Activated naive CD8-positive, alpha-beta T cell treated with anti-CD3 and anti-CD28 coated beads for 36 hours (primary cell): ENCODE data around the gene PSMB3. TPM values are rescaled to one million over a fixed set of nuclear protein-coding genes. Genes with fewer than 3 reads are reported as not detected.
A peak's percentile ranks its signal among the peaks of the same experiment; 100 is the strongest.

ENCODE experiments used
- DNase-seq: peaks from one replicate; pipeline ENCODE4 v3.0.0; 2021
- H3K27ac Mint-ChIP-seq: one replicate; pipeline ENCODE4 v1.8.0; 2022; ENCODE audit warnings: mild to moderate bottlenecking, moderate library complexity, mixed read lengths
- H3K27me3 Mint-ChIP-seq: one replicate; pipeline ENCODE4 v1.8.0; 2022; ENCODE audit warnings: mild to moderate bottlenecking, mixed read lengths
- H3K36me3 Mint-ChIP-seq: one replicate; pipeline ENCODE4 v1.8.0; 2021; ENCODE audit warnings: mild to moderate bottlenecking, mixed read lengths
- H3K4me1 Mint-ChIP-seq: one replicate; pipeline ENCODE4 v1.8.0; 2021; ENCODE audit warnings: mixed read lengths
- H3K4me3 Mint-ChIP-seq: one replicate; pipeline ENCODE4 v1.8.0; 2022; ENCODE audit warnings: mild to moderate bottlenecking, moderate library complexity, mixed read lengths
- H3K9me3 Mint-ChIP-seq: one replicate; pipeline ENCODE4 v1.8.0; 2022; ENCODE audit warnings: mixed read lengths
- total RNA-seq, 2 experiments: library from RNA; stranded (reverse); gene quantifications; one replicate each; pipeline ENCODE4 v1.2.3, GENCODE V29; 2021

Gene PSMB3
- total RNA-seq, 2 experiments from 2014 or later: 284 to 288 TPM

DNA sequence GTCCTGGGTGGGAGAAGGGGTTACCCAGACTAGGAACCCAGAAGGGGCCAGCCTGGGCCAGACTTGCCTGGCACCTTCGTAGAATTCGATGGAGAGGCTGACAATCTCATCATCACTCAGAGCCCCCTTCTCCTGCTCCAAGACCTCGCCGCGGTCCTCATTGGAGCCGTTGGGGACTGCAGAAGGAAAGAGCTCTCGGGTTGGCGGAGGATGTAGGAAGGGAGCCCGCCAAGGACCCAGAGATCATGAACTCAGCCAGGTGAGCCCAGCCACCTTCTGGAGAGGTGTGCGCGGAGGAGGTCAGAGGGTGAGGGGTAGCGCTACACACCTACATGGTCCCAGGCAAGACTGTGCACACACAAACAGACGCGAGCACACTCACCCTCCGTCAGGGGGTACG, 13.9 kb upstream of the PSMB3 start:
- Mint-ChIP-seq H3K27me3 (peaks cover 1% of the 10 kb centered on the region), H3K9me3 (no peaks in the 10 kb centered on the region), H3K4me3 (no peak overlapping the region), H3K4me1 (peaks cover 17% of the 10 kb centered on the region), H3K36me3 (no peaks in the 10 kb centered on the region), H3K27ac (no peak overlapping the region)
- DNase-seq: no peak

DNA sequence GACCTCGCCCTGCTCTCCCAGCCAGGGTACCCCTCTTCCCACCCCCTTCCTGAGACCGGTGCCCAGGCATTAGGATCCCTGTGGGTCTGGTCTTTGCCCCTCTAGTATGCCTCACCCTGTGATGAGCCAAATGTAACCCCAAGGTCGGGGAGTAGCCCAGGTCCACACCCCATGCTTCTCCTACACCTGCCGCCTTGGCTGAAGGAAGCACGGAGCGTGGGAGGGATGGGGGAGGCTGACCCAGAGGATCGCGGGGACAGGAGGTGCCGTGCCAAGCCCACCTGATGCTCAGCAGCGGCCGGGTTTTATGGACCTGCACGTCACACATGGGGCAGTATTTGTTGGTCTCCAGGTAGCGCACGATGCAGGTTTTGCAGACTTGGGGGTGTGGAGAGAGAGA, 13.2 kb upstream of the PSMB3 start:
- no peak for DNase-seq
- peaks cover 10% of the 10 kb centered on the region for H3K4me1 Mint-ChIP-seq
- no peak overlapping the region for H3K4me3 Mint-ChIP-seq
- peaks cover 7% of the 10 kb centered on the region for H3K27me3 Mint-ChIP-seq
- no peaks in the 10 kb centered on the region for H3K9me3 Mint-ChIP-seq
- no peak overlapping the region for H3K27ac Mint-ChIP-seq
- no peaks in the 10 kb centered on the region for H3K36me3 Mint-ChIP-seq

DNA sequence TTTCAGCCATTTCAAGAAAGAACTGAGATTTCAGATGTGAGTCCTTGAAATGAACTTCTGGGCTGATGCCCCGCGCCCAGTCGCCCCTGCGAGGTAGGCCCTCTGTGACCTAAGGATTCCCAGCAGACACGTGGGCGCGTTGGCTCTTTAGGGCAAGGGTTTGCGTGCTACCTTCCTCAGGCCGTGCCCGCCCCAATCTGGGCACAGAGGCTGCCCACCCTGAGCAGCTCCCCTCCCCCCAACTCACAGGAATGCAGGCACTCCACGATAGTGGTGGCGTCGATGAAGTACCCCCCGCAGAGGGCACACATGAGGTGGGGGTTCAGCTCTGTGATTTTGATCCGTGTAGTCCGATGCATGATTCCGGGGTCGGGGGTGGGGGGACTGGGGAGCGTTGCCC, 12.5 kb upstream of the PSMB3 start:
- DNase-seq: no peak
- H3K4me1 Mint-ChIP-seq: peaks cover 4% of the 10 kb centered on the region
- no peaks in the 10 kb centered on the region for H3K36me3 Mint-ChIP-seq
- H3K27me3 Mint-ChIP-seq: peaks cover 15% of the 10 kb centered on the region
- no peaks in the 10 kb centered on the region for H3K9me3 Mint-ChIP-seq
- no peak overlapping the region for H3K27ac Mint-ChIP-seq
- no peak overlapping the region for H3K4me3 Mint-ChIP-seq

DNA sequence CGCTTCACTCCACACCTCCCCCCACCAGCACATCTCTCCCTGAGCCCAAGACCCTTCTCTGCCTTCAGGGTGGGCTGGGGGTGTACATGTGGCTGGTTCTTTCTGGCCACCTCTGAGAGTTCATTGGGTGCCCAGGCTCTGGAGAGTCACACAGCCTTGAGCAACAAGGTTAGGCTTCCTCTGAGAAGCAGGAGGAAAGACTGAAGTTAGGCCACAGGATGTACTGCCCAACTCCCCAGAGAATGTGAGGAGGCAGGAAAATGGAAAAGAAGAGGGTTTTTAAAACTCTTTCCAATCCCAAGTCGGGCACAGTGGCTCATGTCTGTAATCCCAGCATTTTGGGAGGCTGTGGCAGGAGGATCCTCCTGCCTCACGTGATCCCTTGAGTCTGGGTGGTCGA, 11.7 kb upstream of the PSMB3 start:
- no peaks in the 10 kb centered on the region for H3K4me1 Mint-ChIP-seq
- peaks cover 20% of the 10 kb centered on the region for H3K27me3 Mint-ChIP-seq
- no peak for DNase-seq
- no peak overlapping the region for H3K27ac Mint-ChIP-seq
- H3K9me3 Mint-ChIP-seq: no peaks in the 10 kb centered on the region
- no peak overlapping the region for H3K4me3 Mint-ChIP-seq
- H3K36me3 Mint-ChIP-seq: no peaks in the 10 kb centered on the region

DNA sequence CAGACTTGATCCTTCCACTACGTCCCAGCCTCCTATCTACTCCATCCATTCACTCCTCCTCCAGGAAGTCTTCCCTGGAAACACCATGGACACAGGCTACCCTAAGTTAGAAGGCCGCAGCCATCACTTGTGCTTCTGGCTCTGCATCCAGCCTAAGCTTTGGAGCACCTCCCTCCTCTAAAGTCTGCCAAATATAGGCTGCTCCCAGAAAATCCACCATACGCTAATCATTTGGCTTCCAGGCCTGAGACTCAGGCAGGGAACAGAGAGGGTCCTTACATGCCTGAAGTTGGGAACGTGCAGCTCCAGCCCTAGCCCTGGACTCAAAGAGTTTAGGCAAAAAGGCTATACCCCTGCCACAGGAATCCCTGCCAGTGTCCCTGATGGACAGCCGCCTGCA, 11.1 kb upstream of the PSMB3 start:
- H3K4me1 Mint-ChIP-seq: peaks cover 6% of the 10 kb centered on the region
- no peak for DNase-seq
- H3K9me3 Mint-ChIP-seq: no peaks in the 10 kb centered on the region
- H3K36me3 Mint-ChIP-seq: no peaks in the 10 kb centered on the region
- H3K27ac Mint-ChIP-seq: no peak overlapping the region
- no peak overlapping the region for H3K4me3 Mint-ChIP-seq
- H3K27me3 Mint-ChIP-seq: peaks cover 27% of the 10 kb centered on the region

DNA sequence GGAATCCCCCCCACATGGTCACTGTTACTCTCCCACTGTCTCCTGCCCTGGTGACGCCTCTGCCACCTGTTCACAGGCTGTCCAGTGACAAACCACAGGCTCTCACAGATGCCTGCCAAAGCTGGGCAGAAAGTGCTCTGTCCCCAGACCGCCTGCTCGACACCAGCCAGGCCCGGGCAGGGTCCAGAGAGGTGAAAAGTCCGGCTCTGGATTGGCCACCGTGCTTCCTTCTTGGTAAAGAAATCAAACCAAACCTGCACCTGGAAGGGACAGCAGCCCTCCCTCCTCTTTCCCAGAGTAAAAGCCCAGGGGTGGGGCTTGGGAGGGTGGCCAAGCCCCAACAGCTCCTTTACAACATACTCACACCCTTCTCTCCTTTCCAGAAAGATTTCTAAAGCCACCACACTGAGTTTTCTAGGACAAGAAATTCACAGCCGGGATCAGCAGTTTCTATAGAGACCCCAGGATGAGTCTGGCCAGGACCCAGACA, 10.6 kb upstream of the PSMB3 start:
- Mint-ChIP-seq H3K27ac (no peak overlapping the region), H3K9me3 (no peaks in the 10 kb centered on the region), H3K27me3 (peaks cover 32% of the 10 kb centered on the region), H3K36me3 (no peaks in the 10 kb centered on the region), H3K4me1 (peaks cover 11% of the 10 kb centered on the region), H3K4me3 (no peak overlapping the region)
- no peak for DNase-seq

DNA sequence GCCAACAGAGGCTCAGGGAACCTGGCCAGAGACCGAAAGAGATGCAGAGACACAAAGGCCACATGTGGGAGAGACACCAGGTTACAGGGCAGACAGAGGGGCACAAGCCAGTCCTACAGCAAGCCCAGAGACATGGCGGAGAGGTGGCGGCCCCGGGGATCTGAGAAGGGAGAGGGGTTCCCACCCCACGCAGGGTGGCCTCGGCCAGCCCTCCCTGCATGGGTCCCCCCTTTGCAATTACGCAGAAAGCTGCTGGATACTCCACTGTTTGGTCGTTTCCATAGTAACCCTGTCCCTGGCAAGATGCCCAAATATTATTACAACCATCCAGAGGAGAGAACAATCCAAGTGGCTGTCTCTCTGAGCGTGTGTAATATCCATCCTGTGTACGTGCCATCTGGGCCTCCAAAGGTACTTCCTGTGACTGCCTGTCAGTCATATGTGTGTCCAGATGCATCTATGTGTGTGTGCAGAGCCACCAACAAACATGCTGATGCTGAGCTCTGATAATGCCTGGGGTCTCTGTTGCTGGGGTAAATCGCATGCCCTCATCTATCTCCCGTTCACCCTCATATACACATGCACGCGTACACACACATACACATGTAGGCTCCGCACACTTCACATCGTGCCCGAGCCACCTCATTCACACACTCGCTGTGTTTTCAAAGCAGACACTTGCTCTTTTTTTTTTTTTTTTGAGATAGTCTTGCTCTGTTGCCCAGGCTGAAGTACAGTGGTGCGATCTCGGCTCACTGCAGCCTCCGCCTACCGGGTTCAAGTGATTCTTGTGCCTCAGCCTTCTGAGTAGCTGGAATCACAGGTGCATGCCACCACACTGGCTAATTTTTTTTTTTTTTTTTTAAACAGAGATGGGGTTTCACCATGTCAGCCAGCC, 9.9 kb upstream of the PSMB3 start:
- H3K27ac Mint-ChIP-seq: no peak overlapping the region

DNA sequence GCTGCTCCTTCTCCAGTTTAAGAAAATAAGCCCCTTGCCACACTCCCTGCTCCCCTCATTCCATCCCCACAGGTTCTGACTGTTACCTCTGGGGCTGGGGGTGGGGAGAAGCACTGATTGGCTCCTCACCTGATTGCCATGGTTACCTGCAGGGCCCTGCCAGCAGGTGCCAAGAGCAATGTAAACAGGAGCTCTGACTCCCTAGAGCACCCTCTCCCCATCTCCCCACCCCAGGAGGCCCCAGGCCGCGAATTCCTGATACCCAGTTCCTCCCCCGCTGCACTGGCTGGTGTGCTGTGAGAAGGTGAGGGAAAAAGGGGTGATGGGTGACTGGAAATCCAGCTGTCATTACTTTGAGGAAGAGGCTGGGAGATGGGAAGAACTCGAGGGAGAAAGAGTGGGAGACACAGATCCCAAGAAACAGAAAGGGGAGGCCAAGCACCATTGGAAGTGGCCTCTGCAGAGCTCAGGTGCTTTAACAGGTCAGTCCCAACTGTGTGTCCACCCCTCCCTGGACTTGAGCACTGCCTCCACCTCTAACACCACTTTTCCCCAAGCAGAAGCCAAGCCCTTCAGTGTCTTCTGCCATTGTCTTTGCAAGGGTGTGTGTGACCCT, 8.9 kb upstream of the PSMB3 start:
- no peaks in the 10 kb centered on the region for H3K9me3 Mint-ChIP-seq
- no peaks in the 10 kb centered on the region for H3K36me3 Mint-ChIP-seq
- H3K4me1 Mint-ChIP-seq: peaks cover 11% of the 10 kb centered on the region
- peaks cover 39% of the 10 kb centered on the region for H3K27me3 Mint-ChIP-seq
- no peak overlapping the region for H3K4me3 Mint-ChIP-seq
- H3K27ac Mint-ChIP-seq: no peak overlapping the region
- DNase-seq: no peak

More for the DNA sequence above, 9.9 kb upstream of the PSMB3 start:
- no peak for DNase-seq
- Mint-ChIP-seq H3K27me3 (peaks cover 33% of the 10 kb centered on the region), H3K4me1 (peaks cover 11% of the 10 kb centered on the region), H3K9me3 (no peaks in the 10 kb centered on the region), H3K4me3 (no peak overlapping the region), H3K36me3 (no peaks in the 10 kb centered on the region)

DNA sequence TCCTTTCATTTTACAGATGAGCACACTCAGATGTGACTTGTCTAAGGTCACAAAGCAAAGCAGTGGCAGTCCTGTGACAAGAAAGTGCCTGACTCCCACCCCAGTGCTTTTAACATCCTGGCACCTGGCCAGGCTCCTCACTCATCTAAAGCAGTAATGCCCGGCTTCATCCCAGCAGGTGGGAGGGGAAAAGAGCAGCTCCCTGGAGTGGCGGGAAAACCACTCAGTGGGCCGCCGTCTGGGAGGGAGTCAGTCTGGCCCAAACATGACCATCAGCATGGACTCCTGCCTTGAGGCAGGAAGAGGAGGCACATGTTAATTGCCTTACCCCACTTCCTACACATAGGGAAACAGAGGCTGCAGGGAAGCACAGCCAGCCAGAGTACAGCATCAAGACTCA, 7.0 kb upstream of the PSMB3 start:
- Mint-ChIP-seq H3K4me1 (peaks cover 19% of the 10 kb centered on the region), H3K27ac (no peak overlapping the region), H3K4me3 (no peak overlapping the region), H3K36me3 (no peaks in the 10 kb centered on the region), H3K9me3 (no peaks in the 10 kb centered on the region), H3K27me3 (peaks cover 54% of the 10 kb centered on the region)
- DNase-seq: no peak

DNA sequence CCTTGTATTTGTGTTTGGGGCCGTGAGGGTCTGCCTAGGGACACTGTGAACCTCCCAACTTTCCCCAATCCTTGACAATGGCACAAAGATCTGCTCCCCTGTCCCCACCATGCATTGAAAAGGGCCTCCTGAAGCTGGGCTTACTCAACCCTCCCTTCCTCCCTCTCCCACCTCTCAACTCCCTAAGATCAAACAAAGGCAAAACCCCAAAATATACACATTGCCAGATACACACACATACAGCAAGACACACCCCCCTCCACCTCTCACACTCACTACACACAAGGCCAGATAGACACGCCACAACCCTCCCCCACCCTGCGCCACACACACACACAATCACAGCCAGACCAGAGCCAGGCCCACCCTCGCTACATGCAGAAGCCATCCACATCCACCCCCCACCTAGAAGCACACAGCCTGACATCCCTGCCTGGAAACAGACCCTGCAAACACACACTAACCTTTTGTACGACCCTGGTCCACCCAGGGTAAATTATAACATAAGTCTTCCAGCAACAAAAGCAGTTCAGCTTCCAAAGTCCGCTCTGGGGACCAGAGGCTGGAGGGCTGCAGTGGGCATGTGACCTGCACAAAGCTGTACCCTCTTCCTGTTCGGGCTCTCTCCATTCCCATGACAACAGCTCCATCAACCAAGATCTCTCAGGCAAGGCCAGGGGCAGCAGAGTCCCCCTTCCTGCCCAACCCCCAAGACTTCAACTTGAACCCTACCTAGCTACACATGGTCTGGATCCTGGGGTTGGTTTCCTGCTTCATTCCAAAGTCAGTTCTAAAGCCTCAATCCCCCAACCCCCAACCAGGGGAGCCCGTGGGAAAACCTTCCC, 6.3 kb upstream of the PSMB3 start:
- DNase-seq: no peak
- no peak overlapping the region for H3K27ac Mint-ChIP-seq
- H3K27me3 Mint-ChIP-seq: peaks cover 60% of the 10 kb centered on the region
- H3K9me3 Mint-ChIP-seq: no peaks in the 10 kb centered on the region
- peak overlapping the region; percentile 3 for H3K4me3 Mint-ChIP-seq
- no peaks in the 10 kb centered on the region for H3K36me3 Mint-ChIP-seq
- H3K4me1 Mint-ChIP-seq: peaks cover 26% of the 10 kb centered on the region

DNA sequence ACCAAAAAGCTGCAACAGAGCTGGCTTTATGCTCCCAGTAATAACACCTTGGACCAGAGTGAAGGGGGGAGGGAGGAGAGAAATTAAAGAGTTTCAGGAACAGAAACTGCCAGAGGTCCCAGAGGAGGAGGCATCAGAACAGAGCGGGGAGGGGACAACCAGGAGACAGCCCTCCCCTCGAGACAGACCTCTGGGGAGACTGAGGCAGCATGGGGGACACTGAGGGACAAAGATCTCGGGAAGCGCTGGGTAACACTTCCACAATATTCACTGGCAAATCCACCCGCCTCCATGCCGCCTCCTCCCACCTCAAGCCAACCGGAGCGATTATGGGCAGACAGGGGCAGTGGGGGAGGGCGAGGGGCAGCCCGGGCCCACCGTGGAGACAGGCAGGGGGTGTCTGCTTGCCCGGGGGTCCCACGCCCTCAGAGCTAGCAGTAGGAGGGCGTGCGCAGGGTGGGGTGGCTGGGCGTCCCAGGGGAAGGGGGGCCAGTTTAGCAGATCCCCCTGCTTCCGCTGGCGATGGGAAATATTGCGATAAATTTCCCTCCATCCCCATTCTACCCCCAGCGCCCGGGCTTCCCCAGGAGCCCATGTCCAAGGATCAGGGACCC, 5.6 kb upstream of the PSMB3 start:
- H3K27ac Mint-ChIP-seq: no peak overlapping the region
- H3K4me3 Mint-ChIP-seq: peak overlapping the region; percentile 3
- H3K27me3 Mint-ChIP-seq: peaks cover 68% of the 10 kb centered on the region
- peaks cover 3% of the 10 kb centered on the region for H3K36me3 Mint-ChIP-seq
- peaks cover 1% of the 10 kb centered on the region for H3K9me3 Mint-ChIP-seq
- no peak for DNase-seq
- H3K4me1 Mint-ChIP-seq: peaks cover 33% of the 10 kb centered on the region

DNA sequence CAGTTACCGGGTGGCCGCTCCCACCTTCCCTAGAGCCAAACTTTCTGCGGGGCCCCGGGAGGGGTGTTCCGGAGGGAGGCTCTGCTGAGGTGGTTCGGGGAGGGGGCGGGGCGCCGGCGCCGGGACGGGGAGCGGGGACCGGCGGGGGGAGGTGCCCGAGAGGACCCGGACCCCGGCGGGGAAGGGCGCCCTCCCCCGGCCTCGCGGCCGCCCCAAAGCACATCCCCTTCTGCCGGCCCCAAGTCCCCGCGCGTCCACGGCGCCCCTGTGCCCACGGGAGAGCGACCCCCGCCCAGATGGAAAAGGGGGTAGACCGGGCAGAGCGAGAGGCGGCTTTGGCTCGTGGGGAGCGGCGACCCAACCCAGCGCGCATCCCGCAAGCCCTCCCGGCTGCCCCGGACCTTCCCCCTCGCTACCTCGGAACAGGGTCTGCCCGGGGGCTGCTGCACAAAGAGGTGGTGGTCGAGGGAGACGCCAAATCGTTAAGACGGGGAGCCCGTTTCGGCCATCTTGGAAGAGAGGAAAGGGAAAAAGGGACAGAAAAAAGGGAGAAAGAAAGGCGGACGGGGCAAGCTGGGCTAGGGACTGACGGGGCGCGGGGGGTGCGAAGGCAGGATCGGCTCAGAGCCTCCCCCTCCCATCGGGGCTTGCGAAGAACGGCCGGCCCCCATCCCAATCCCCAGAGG, 4.9 kb upstream of the PSMB3 start:
- Mint-ChIP-seq H3K4me3 (peak overlapping the region; percentile 76), H3K27ac (no peak overlapping the region), H3K27me3 (peaks cover 68% of the 10 kb centered on the region), H3K4me1 (peaks cover 33% of the 10 kb centered on the region), H3K9me3 (peaks cover 1% of the 10 kb centered on the region), H3K36me3 (peaks cover 5% of the 10 kb centered on the region)
- DNase-seq: no peak

DNA sequence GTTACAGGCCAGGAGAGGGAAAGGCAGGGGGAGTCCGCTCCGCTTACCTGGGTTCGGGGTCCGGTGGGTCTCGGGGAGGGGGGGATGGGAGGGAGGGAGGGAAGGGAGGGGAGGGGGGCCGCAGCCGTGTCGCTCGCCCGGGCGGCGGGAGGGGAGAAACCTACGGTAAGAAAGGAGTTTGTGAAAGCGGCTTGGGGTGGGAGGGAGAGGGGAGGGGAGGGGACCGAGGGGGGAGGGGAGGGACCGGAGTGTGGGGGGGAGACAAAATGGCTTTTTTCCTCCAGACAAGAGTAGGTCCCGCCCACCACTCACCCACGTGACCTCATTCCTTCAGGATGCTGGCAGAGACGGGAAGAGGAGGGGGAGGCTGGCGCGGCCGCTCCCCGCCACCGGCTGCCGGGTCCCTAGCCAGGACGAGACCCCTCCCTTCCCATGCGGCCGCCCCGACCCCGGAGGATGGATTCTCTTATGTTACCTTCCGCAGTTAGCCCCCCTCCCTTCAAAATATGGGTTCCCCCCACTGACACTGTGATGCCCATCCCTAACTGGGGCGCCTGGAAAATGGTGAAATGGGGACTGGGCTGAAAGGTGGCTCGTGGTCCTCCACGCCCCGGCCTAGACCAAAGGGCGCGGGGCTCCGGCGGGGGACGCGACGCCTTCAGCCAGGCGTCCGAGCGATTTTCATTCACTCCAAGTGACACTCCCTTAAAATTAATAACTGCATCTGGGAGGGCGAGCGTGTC, 4.2 kb upstream of the PSMB3 start, which contains the start of gene PCGF2:
PCGF2 (minus strand) TSS at position 188 of the 743 bp plus-strand sequence. CDS start 7,934 bp downstream, outside the sequence.
- Mint-ChIP-seq H3K27me3 (peaks cover 68% of the 10 kb centered on the region), H3K4me1 (peaks cover 34% of the 10 kb centered on the region), H3K27ac (no peak within 1 kb of the TSS), H3K4me3 (peak within 1 kb of the TSS; percentile 76), H3K36me3 (peaks cover 10% of the 10 kb centered on the region), H3K9me3 (peaks cover 1% of the 10 kb centered on the region)
- no peak for DNase-seq

DNA sequence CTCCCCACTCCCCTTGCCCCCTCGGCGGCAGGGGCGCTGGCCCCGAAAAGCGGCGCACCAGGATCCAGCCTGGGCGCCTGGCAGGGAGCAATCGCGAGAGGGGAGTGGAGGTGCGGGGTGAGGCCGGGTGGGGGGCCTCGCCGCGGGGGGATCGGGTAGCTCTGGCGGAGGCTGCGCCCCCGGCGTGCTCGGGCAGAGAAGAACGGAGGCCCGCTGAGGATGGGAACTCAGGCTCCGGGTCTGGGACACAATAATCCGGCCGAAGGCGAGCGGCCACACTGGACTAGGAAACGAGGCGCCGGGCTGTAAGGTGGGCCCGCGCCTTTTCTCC, 3.7 kb upstream of the PSMB3 start:
- no peak for DNase-seq
- peaks cover 66% of the 10 kb centered on the region for H3K27me3 Mint-ChIP-seq

More for the DNA sequence above, 3.7 kb upstream of the PSMB3 start:
- H3K27ac Mint-ChIP-seq: no peak overlapping the region
- H3K4me3 Mint-ChIP-seq: no peak overlapping the region
- H3K4me1 Mint-ChIP-seq: peaks cover 38% of the 10 kb centered on the region
- H3K9me3 Mint-ChIP-seq: peaks cover 1% of the 10 kb centered on the region
- H3K36me3 Mint-ChIP-seq: peaks cover 16% of the 10 kb centered on the region
